NCI-H1105 treated with DMSO at 0.1 percent for 48 hours (cell line): ENCODE data around the gene MYO9A.

Experiments used
- DNase-seq: peaks from one replicate; lab custom pipeline; 2025; lab: John Stamatoyannopoulos, UW

Gene MYO9A

GRCh38 chr15:71809346-71809745 is 308.6 kb downstream of the MYO9A start:
- no peak for DNase-seq

DNA sequence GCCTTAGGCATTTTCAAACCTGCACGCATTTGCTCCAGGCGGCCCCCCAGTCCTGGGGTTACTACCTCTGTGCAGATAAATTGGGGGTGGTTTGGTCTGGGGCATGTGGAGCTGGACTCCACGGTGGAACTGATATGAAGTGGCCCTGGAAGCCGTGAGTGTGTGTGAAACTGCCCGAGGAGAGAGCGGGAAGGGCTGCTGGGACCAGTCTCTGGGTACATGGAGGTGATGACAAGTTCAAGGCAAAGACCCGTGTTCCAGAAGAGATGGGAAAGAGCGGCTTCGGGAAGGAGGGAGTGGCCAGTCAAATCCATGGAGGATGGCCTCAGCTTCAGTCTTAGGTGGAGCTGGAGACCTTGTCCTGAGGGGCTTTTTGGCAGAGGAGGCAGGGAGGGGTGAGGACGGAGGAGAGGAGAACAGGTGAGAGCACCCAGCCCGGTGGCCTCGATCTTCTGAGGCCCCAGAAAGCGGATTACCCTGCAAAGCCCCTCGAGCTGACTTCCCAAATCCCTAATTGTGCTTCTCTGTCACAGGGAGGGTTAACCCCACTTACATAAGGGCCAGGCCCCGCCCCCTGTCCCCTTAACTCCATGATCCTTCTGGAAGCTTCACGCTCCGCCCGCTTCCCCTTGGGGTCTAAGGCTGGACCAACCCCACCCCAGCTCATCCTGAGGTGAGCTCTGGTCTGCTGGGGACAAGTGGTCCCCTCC is 309.5 kb downstream of the MYO9A start:
- no peak for DNase-seq

DNA sequence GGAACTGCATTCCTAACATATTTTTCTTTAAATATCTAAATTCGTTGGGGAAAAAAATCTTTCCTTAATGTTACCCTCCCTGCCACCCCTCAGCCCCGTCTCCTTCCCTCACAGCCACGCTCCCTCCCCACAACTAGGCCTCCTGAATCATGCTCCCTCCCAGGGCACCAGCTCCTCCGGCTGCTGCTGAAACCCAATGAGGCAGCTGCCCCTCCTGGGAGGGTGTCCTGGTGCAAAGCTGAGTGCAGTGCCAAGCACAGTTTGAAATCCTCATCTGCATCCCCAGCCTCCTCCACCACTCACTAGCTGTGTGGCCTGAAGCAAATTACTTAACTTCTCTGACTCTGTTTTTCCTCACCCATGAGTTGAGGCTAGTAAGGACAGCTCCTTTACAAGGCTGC is 310.3 kb downstream of the MYO9A start:
- DNase-seq, result no peak

GRCh38 chr15:71807125-71807629 is 310.8 kb downstream of the MYO9A start:
- DNase-seq, result no peak

- no peak for DNase-seq
Observed at GRCh38 chr15:71806452-71806931, 311.5 kb downstream of the MYO9A start.

- no peak for DNase-seq
Observed at GRCh38 chr15:71804695-71805470, 313.1 kb downstream of the MYO9A start.

DNA sequence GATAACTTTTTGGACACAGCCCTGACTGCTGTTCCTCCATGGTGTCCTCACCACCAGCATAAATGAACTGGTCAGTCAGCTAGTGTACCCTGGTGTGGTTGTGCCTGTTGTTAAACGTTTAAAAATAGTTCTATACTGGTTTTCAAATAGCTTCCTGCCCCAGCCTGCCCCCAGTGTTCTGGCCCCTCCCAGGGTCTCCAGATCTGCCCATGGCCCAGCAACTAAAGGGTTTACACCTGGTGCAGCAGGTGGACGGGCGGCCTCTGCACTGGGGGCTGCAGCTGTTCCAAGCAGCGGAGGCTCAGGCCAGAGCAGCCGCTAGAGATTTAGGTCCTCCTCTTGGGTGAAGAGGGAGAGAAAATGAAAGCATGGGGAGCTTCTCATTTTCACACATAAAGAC is 313.7 kb downstream of the MYO9A start:
- DNase-seq, result peak; percentile 27

GRCh38 chr15:71802770-71803169 is 315.2 kb downstream of the MYO9A start:
- no peak for DNase-seq

- DNase-seq, result no peak
Observed at GRCh38 chr15:71801935-71802655, 315.9 kb downstream of the MYO9A start.

GRCh38 chr15:71800835-71801745 is 316.9 kb downstream of the MYO9A start:
- peak; percentile 67 for DNase-seq

- DNase-seq, result no peak
Observed at GRCh38 chr15:71800190-71800589, 317.8 kb downstream of the MYO9A start.

DNA sequence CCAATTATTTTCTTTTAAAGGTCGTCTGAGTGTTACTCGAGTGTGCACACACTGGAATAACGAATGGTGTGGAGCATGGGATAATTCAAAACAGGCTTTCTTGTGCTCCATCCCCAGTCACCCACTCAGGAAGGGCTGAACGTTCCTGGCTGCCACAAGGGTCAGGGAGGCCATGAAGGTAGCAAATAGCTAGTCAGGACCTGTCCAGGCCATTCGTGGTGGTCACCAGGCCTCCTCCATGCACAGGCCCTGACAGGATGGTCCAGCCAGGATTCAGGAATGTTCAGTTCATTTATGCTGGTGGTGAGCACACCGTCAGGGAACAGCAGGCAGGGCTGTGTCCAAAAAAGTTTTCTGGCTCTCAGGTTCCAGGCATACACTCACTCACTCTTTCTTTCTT is 319.3 kb downstream of the MYO9A start:
- DNase-seq, result no peak

GRCh38 chr15:71792521-71792920 is 325.4 kb downstream of the MYO9A start:
- DNase-seq, result no peak

DNA sequence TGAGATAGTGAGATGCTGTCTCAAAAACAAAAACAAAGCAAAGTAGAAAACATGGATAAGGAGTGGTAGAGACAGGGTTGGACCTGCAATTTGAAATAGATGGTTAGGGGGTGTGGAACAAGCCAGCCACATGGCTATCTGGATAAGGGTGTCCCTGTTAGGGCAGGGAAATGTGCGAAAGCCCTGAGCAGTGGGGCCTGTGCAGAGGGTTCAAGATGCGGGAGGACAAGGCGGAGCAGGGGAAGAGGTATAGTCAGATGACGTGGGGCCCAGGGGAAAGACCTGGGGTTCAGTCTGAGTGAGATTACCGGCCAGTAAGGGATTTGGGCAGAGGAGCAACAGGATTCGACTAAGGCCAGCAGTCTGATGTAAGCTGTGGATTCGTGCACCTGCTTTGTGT is 326.0 kb downstream of the MYO9A start:
- DNase-seq, result no peak

GRCh38 chr15:71790081-71790480 is 327.9 kb downstream of the MYO9A start:
- no peak for DNase-seq

DNA sequence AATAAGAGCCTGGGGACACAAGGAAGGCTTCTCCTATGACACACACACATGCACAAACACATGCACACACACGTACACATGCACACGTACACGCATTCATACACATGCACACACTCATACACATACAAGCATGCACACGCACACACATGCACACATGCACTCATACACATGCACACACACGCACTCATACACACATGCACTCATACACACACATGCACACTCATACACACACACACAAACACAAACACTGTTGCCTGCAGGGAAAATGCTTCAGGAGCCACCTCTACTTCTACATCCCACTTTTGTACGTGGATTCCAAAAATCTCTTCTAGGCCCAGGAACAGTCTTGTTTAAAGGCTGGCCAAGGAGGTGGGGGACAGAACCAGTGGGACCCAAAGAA is 328.3 kb downstream of the MYO9A start:
- no peak for DNase-seq

GRCh38 chr15:71788646-71789579 is 329.0 kb downstream of the MYO9A start:
- DNase-seq, result no peak

DNA sequence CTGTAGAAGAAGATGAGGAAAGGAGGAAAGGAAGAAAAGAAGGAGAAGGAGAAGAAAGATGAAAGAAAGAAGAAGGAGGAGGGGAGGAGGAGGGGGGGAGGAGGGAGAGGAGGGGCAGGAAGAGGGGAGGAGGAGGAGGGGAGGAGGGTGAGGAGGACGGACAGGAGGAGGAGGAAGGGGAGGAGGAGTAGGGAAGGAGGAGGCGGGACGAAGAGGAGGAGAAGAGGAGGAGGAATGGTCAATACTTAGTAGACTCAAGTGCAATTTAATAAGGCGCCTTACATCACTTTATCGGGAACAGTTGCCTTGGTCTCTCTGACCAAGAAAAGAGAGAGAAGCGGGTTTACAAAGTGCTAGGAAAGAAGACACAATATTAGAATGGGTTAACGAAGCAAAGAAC is 331.3 kb downstream of the MYO9A start:
- DNase-seq, result no peak

GRCh38 chr15:71785996-71786395 is 332.0 kb downstream of the MYO9A start:
- no peak for DNase-seq

DNA sequence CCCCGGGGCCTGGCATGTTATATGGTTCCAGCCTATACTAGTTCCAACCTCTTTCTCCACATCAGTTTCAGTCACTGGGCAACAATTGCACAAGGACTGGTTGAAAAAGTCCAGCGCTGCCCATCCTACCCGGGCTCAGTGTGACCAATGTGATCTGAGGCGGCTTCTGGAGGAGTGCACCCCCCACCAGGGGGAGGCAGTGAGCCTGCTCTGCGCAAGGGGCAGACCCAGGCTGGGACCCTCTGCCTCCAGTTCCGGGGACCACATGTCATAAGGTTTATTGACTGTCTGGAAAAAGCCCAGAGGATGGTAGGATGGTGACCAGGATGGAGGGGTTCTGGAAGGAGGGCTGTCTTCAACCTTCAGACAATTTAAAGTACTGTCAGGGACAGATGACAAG is 333.2 kb downstream of the MYO9A start:
- no peak for DNase-seq
